ENCODE measurements around the gene CAMKMT.

CAMKMT gene

GRCh38 chr2:44771522-44771921 is 409.8 kb downstream of the CAMKMT start:
- no peak for TF ChIP-seq CTCF (IDR thresholded peaks at IDR 0.05; ENCODE audit: low read length, missing control alignments)
- no peak overlapping the region for H3K4me3 ChIP-seq (replicated peaks; ENCODE audit: low read depth, low read length)
- no peak for DNase-seq (ENCODE audit: low read depth)

- no peak for DNase-seq (ENCODE audit: low read depth)
- no peak for TF ChIP-seq CTCF (IDR thresholded peaks at IDR 0.05; ENCODE audit: low read length, missing control alignments)
Observed at GRCh38 chr2:44772131-44772530, 410.4 kb downstream of the CAMKMT start.

GRCh38 chr2:44772669-44773378 is 411.1 kb downstream of the CAMKMT start:
- TF ChIP-seq CTCF (IDR thresholded peaks at IDR 0.05; ENCODE audit: low read length, missing control alignments), result no peak
- DNase-seq (ENCODE audit: low read depth), result no peak
- H3K4me3 ChIP-seq (replicated peaks; ENCODE audit: low read depth, low read length), result no peak overlapping the region

More at GRCh38 chr2:44772131-44772530, 410.4 kb downstream of the CAMKMT start:
- H3K4me3 ChIP-seq (replicated peaks; ENCODE audit: low read depth, low read length), result no peak overlapping the region

GRCh38 chr2:44774826-44775492 is 413.2 kb downstream of the CAMKMT start:
- DNase-seq (ENCODE audit: low read depth), result no peak
- no peak overlapping the region for H3K4me3 ChIP-seq (replicated peaks; ENCODE audit: low read depth, low read length)
- TF ChIP-seq CTCF (IDR thresholded peaks at IDR 0.05; ENCODE audit: low read length, missing control alignments), result no peak

GRCh38 chr2:44777036-44777435 is 415.3 kb downstream of the CAMKMT start:
- no peak for DNase-seq (ENCODE audit: low read depth)
- no peak for TF ChIP-seq CTCF (IDR thresholded peaks at IDR 0.05; ENCODE audit: low read length, missing control alignments)
- H3K4me3 ChIP-seq (replicated peaks; ENCODE audit: low read depth, low read length), result no peak overlapping the region

GRCh38 chr2:44777537-44777936 is 415.8 kb downstream of the CAMKMT start:
- H3K4me3 ChIP-seq (replicated peaks; ENCODE audit: low read depth, low read length), result no peak overlapping the region
- no peak for DNase-seq (ENCODE audit: low read depth)
- TF ChIP-seq CTCF (IDR thresholded peaks at IDR 0.05; ENCODE audit: low read length, missing control alignments), result no peak
